HAP-1 (cell line): ENCODE measurements around the gene CAPN10.

Experiments
- DNase-seq, 2 experiments: peaks; one replicate each; pipeline ENCODE4 v3.0.0-alpha.2; 2016 to 2020; ENCODE audit warnings: low spot score in 2 of 2
- H3K27me3 ChIP-seq: fragments of 250-450 bp; sonication (Bioruptor Pico); 2 replicates; pipeline ENCODE4 v1.5.1; 2020; ENCODE audit warnings: low read depth, mild to moderate bottlenecking, moderate library complexity
- H3K36me3 ChIP-seq: fragments of 250-450 bp; sonication (Bioruptor Pico); replicated peaks from 2 replicates; pipeline ENCODE4 v1.5.1; 2020; ENCODE audit warnings: mild to moderate bottlenecking
- H3K4me1 ChIP-seq: fragments of 250-450 bp; sonication (Bioruptor Pico); 2 replicates; pipeline ENCODE4 v1.5.1; 2020; ENCODE audit warnings: mild to moderate bottlenecking
- H3K4me3 ChIP-seq: fragments of 250-450 bp; sonication (Bioruptor Pico); 2 replicates; pipeline ENCODE4 v1.5.1; 2020; ENCODE audit warnings: mild to moderate bottlenecking, moderate library complexity
- H3K9me3 ChIP-seq: fragments of 250-450 bp; sonication (Bioruptor Pico); 2 replicates; pipeline ENCODE4 v1.5.1; 2020; ENCODE audit warnings: mild to moderate bottlenecking, moderate library complexity
- in situ Hi-C: fragments of 300-500 bp; cut with MboI; formaldehyde crosslinking; loops from 3 replicates; pipeline ENCODE4 v1.14.3; 2020; ENCODE audit warnings: low sequenced_read_pairs, inconsistent platforms, mixed read lengths

CAPN10 gene

GRCh38 chr2:240646176-240646899, 59.8 kb downstream of the CAPN10 start:
- Histone ChIP-seq H3K27me3 (peaks cover 26% of the 10 kb centered on the region), H3K9me3 (no peaks in the 10 kb centered on the region), H3K4me1 (no peaks in the 10 kb centered on the region), H3K4me3 (no peak overlapping the region), H3K36me3 (no peaks in the 10 kb centered on the region)
- in situ Hi-C loops: no loop called here
- DNase-seq: no peak

GRCh38 chr2:240646900-240647502, 60.5 kb downstream of the CAPN10 start:
- Histone ChIP-seq H3K9me3 (no peaks in the 10 kb centered on the region), H3K4me1 (no peaks in the 10 kb centered on the region), H3K36me3 (no peaks in the 10 kb centered on the region), H3K4me3 (no peak overlapping the region), H3K27me3 (peaks cover 26% of the 10 kb centered on the region)
- no peak for DNase-seq
- in situ Hi-C loops: no loop called here

- in situ Hi-C loops: no loop called here
- Histone ChIP-seq H3K4me1 (no peaks in the 10 kb centered on the region), H3K36me3 (no peaks in the 10 kb centered on the region), H3K27me3 (peaks cover 26% of the 10 kb centered on the region), H3K4me3 (no peak overlapping the region), H3K9me3 (no peaks in the 10 kb centered on the region)
- peak in 1 of 2 experiments; percentile 8 for DNase-seq
Measured at GRCh38 chr2:240647503-240648154, 61.1 kb downstream of the CAPN10 start.

GRCh38 chr2:240648155-240648649, 61.7 kb downstream of the CAPN10 start:
- Histone ChIP-seq H3K9me3 (no peaks in the 10 kb centered on the region), H3K27me3 (peaks cover 26% of the 10 kb centered on the region)

More at GRCh38 chr2:240648155-240648649, 61.7 kb downstream of the CAPN10 start:
- no peak for DNase-seq
- Histone ChIP-seq H3K36me3 (no peaks in the 10 kb centered on the region), H3K4me1 (no peaks in the 10 kb centered on the region), H3K4me3 (no peak overlapping the region)
- in situ Hi-C loops: no loop called here
